Measurements from ENCODE around the gene VPS37B.
"Not testable (repeated sequence)": the region's sequence is repeated elsewhere in the genome, so short reads cannot be mapped to it uniquely, and the experiment has no call there.

The VPS37B gene

DNA sequence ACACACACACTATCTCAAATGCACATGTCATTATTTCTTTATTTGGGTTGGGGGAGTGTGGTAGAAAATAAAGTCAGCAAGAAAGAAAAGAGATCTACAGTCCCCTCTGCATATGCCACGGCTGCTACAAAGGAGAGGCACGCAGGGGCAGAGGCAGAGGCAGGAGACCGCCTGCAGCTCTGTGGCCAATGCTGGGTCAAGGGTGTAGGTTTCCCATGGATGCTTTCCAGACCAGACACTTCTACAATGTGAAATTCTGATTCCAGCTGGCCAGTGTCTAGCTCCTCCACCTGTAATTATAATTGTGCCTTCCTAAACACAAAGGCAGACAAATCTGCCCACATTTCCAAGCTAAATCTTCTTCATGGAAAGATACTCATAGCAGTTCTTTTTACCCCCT is 19.2 kb downstream of the VPS37B start:
- TF ChIP-seq EZH2 (IDR thresholded peaks at IDR 0.05; ENCODE audit: borderline replicate concordance, low read length) = no peak
- TF ChIP-seq, protein P1, sequence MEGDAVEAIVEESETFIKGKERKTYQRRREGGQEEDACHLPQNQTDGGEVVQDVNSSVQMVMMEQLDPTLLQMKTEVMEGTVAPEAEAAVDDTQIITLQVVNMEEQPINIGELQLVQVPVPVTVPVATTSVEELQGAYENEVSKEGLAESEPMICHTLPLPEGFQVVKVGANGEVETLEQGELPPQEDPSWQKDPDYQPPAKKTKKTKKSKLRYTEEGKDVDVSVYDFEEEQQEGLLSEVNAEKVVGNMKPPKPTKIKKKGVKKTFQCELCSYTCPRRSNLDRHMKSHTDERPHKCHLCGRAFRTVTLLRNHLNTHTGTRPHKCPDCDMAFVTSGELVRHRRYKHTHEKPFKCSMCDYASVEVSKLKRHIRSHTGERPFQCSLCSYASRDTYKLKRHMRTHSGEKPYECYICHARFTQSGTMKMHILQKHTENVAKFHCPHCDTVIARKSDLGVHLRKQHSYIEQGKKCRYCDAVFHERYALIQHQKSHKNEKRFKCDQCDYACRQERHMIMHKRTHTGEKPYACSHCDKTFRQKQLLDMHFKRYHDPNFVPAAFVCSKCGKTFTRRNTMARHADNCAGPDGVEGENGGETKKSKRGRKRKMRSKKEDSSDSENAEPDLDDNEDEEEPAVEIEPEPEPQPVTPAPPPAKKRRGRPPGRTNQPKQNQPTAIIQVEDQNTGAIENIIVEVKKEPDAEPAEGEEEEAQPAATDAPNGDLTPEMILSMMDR (IDR thresholded peaks at IDR 0.05; ENCODE audit: low read length) = no peak
- Histone ChIP-seq H3K79me2 (ENCODE audit: insufficient read depth, low read length) (no peaks in the 10 kb centered on the region), H4K20me1 (ENCODE audit: insufficient read depth, low read length) (no peaks in the 10 kb centered on the region), H3K4me3 (ENCODE audit: low read depth, low read length, poor library complexity, severe bottlenecking) (no peak overlapping the region), H3K9me3 (ENCODE audit: low read length) (no peaks in the 10 kb centered on the region), H2AFZ (ENCODE audit: low read length) (no peak overlapping the region), H3K27me3 (ENCODE audit: insufficient read depth, low read length) (peaks cover 11% of the 10 kb centered on the region; the same call in 1 of the 2 replicates), H3K4me2 (ENCODE audit: low read length) (no peak overlapping the region), H3K9ac (ENCODE audit: low read length) (no peak overlapping the region), H3K27ac (ENCODE audit: low read depth, low read length, poor library complexity, severe bottlenecking) (no peak overlapping the region), H3K4me1 (ENCODE audit: insufficient read depth, low read length, severe bottlenecking) (peaks cover 5% of the 10 kb centered on the region), H3K9me2 (ENCODE audit: low read depth, low read length) (no peaks in the 10 kb centered on the region), H3K36me3 (ENCODE audit: insufficient read depth, low read length) (no peaks in the 10 kb centered on the region), H3F3A (ENCODE audit: insufficient read depth, low read length) (no peaks in the 10 kb centered on the region)

DNA sequence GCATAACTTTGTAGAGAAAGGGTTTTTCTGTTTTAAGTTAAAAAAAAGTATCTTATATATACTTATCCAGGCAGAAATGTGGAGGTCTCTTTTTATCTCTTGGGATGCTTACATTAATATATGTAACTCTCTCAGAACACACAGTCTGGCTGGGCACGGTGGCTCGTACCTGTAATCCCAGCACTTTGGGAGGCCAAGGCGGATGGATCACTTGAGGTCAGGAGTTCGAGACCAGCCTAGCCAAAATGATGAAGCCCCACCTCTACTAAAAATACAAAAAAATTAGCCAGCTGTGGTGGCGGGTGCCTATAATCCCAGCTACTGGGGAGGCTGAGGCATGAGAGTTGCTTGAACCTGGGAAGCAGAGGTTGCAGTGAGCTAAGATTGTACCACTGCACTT is 19.6 kb downstream of the VPS37B start:
- H3K9ac ChIP-seq (ENCODE audit: low read length); H3K27ac ChIP-seq (ENCODE audit: low read depth, low read length, poor library complexity, severe bottlenecking); H3K4me3 ChIP-seq (ENCODE audit: low read depth, low read length, poor library complexity, severe bottlenecking); H3K79me2 ChIP-seq (ENCODE audit: insufficient read depth, low read length); H3F3A ChIP-seq (ENCODE audit: insufficient read depth, low read length); H3K9me2 ChIP-seq (ENCODE audit: low read depth, low read length); H3K4me2 ChIP-seq (ENCODE audit: low read length); H2AFZ ChIP-seq (ENCODE audit: low read length); H3K4me1 ChIP-seq (ENCODE audit: insufficient read depth, low read length, severe bottlenecking); H4K20me1 ChIP-seq (ENCODE audit: insufficient read depth, low read length); H3K36me3 ChIP-seq (ENCODE audit: insufficient read depth, low read length); H3K9me3 ChIP-seq (ENCODE audit: low read length): not testable (repeated sequence)
- peaks cover 12% of the 10 kb centered on the region; the same call in 1 of the 2 replicates for H3K27me3 ChIP-seq (ENCODE audit: insufficient read depth, low read length)

DNA sequence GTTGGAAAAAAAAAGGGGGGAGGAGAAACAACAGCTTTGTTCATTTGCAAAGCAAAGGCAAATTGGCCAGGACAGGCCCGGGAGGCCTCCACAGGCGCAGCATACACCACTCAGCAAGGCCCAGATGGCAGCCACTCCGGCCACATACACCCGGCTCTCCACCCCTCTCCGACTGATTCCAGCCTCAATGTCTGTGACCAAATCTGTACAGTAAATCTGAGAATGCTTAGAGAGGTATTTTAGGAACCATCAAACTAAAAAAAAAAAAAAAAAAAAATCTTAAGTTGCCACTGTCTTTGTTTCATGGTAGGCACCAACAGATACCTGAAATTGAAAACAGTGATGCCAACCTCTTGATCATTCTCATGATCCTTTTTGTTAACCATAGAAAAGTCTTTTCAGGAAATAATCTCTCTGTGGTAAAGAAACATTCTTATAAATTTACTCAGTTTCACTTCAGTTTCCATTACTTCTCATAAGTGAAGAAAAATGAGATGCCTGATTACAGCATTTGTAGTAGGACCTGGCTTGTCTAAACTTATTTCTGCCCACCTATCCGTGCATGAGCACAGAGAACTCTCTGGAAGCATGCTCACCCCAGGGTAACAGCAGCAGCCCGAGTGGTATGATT is 20.2 kb downstream of the VPS37B start:
- no peak overlapping the region for H3K4me2 ChIP-seq (ENCODE audit: low read length)
- H2AFZ ChIP-seq (ENCODE audit: low read length) = no peak overlapping the region
- no peak overlapping the region for H3K9ac ChIP-seq (ENCODE audit: low read length)
- TF ChIP-seq, protein P1 (IDR thresholded peaks at IDR 0.05; ENCODE audit: low read length) = no peak
- H3K9me3 ChIP-seq (ENCODE audit: low read length) = no peaks in the 10 kb centered on the region
- peaks cover 17% of the 10 kb centered on the region; the same call in 1 of the 2 replicates for H3K27me3 ChIP-seq (ENCODE audit: insufficient read depth, low read length)
- no peak overlapping the region for H3K4me3 ChIP-seq (ENCODE audit: low read depth, low read length, poor library complexity, severe bottlenecking)
- H3K27ac ChIP-seq (ENCODE audit: low read depth, low read length, poor library complexity, severe bottlenecking) = no peak overlapping the region
- no peaks in the 10 kb centered on the region for H3F3A ChIP-seq (ENCODE audit: insufficient read depth, low read length)
- no peaks in the 10 kb centered on the region for H4K20me1 ChIP-seq (ENCODE audit: insufficient read depth, low read length)
- no peaks in the 10 kb centered on the region for H3K9me2 ChIP-seq (ENCODE audit: low read depth, low read length)
- peaks cover 9% of the 10 kb centered on the region for H3K4me1 ChIP-seq (ENCODE audit: insufficient read depth, low read length, severe bottlenecking)
- no peaks in the 10 kb centered on the region for H3K79me2 ChIP-seq (ENCODE audit: insufficient read depth, low read length)
- H3K36me3 ChIP-seq (ENCODE audit: insufficient read depth, low read length) = no peaks in the 10 kb centered on the region

DNA sequence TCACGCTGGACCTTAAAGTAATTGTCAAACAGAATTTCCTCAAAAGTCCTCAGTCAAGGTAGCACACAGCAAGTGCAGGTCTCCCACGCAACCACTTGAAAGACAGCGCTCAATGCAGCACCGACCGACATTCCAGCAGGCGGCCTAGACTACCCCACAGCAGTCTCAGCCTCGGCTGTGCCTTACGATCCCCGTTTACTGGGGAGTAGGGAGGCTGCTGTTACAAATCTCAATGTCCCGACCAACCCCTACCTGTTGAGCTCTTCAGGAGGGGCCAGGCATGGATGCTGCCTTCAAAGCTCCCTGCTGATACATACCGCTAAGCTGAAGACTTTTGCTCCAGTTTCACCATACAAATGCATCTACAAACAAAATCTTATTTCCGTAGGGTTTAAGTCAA is 21.8 kb downstream of the VPS37B start:
- no peaks in the 10 kb centered on the region for H3K9me2 ChIP-seq (ENCODE audit: low read depth, low read length)
- peaks cover 9% of the 10 kb centered on the region for H3K4me1 ChIP-seq (ENCODE audit: insufficient read depth, low read length, severe bottlenecking)
- no peaks in the 10 kb centered on the region for H3K36me3 ChIP-seq (ENCODE audit: insufficient read depth, low read length)
- no peak for TF ChIP-seq EZH2 (IDR thresholded peaks at IDR 0.05; ENCODE audit: borderline replicate concordance, low read length)
- TF ChIP-seq, protein P1 (IDR thresholded peaks at IDR 0.05; ENCODE audit: low read length) = no peak
- no peaks in the 10 kb centered on the region for H4K20me1 ChIP-seq (ENCODE audit: insufficient read depth, low read length)
- H3K27me3 ChIP-seq (ENCODE audit: insufficient read depth, low read length) = peaks cover 17% of the 10 kb centered on the region; the same call in 1 of the 2 replicates
- H3K27ac ChIP-seq (ENCODE audit: low read depth, low read length, poor library complexity, severe bottlenecking) = no peak overlapping the region
- no peak overlapping the region for H3K4me2 ChIP-seq (ENCODE audit: low read length)
- no peak overlapping the region for H3K9ac ChIP-seq (ENCODE audit: low read length)
- H3K9me3 ChIP-seq (ENCODE audit: low read length) = no peaks in the 10 kb centered on the region
- H3K79me2 ChIP-seq (ENCODE audit: insufficient read depth, low read length) = no peaks in the 10 kb centered on the region
- H3F3A ChIP-seq (ENCODE audit: insufficient read depth, low read length) = no peaks in the 10 kb centered on the region
- H2AFZ ChIP-seq (ENCODE audit: low read length) = no peak overlapping the region
- no peak overlapping the region for H3K4me3 ChIP-seq (ENCODE audit: low read depth, low read length, poor library complexity, severe bottlenecking)
